Measurements from ENCODE around the gene TSPAN15.

Gene TSPAN15

DNA sequence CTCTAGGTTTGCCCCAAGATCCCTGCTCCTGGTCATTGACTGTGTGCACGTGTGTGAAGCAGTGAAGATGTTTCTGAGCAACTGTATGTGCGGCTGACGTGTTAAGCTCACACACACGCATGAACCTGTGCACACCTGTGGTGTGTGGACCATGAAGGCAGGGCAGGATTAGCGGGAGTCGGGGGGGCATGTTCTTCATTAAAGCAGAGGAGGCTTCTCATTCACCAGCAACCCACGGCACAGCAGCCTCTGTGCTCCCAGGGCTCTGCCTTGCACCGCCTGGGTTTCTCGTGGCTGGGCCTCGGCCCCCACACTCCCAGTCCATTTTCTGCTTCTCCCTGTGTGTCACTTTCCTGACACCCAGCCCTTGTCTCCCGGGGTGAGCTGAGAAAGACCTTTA lies 33.7 kb upstream of the TSPAN15 start:
- no peak for DNase-seq (ENCODE audit: low spot score)

DNA sequence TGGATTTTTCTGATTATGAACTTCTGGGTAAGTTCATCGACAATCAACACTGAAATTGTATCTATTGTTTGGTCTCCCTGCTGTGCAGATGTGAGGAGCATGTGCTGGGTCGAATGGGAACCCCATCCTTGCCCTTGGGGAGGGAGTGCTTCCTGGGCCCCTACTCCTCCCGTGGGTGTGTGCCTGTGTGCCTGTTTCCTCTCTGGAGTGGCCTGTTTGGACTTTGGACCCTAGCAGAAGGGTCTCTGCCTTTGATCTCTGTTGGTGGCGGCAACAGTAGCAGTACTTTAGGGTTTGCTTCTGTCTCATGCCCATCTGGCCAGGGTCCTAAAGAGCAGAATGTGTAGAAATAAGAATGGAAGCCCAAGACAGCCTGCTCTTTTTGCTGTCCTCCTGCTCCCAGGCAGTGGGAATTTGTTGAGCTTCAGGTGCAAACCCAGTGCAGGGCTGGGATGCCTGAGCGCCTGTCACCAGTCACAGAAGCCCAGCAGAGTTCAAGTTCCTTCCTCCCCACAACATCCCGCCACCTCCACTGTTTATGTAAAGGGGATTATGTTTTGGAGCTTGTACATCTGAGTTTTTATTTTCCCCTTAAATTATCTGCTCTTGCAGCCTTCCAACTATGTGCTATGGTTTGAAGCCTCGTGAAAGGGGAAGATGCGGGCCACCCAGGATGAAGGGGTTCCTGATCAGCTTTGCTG lies 33.1 kb upstream of the TSPAN15 start:
- DNase-seq (ENCODE audit: low spot score), result no peak

DNA sequence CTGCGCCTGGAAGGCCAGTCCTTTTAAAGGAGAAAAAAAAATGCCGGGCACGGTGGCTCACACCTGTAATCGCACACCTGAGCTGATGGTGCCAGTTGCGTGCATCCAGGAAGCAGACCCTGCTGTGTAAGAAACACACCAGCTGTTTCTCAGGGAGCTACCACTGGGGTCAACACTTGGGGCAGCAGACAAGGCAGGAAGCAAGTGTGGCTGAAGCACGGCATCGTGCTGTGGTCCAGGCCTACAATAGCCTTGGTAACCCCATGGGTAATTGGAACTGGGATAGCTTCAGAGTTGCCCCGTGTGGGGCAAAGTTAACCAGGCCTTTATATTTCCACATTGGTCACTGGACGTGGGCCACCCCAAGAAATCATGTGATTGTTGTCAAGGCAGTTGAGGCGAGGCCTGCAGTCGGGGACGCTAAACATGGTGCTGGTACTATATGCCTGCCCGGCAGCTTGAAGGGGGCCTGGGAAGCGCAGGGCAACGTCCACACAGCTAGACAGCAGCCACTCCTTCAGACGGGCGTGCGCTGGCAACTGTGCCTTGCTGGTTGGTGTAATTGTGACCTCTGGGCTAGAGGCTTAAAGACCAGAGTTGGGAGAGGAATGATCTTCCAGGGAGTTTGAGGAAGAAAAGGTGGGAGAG lies 32.0 kb upstream of the TSPAN15 start:
- DNase-seq (ENCODE audit: low spot score), result no peak

DNA sequence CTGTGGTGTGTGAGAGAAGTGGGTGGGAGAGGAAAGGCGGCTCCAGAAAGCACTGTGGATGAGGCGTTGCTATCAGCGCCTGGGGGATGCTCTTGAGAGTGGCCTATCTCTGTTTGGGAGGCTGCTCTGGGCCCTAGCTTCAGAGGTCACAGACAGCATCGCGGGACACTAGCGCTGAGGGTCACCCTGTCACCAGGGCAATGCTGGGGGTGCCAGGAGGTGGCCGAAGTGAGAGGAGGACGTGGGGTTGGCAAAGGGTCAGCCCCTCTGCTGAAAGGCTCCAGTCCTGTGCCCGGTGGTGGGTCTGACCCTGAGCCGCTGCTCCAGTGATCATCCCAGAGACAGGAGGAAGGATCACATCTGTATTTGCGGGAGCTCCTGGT lies 31.5 kb upstream of the TSPAN15 start:
- no peak for DNase-seq (ENCODE audit: low spot score)

DNA sequence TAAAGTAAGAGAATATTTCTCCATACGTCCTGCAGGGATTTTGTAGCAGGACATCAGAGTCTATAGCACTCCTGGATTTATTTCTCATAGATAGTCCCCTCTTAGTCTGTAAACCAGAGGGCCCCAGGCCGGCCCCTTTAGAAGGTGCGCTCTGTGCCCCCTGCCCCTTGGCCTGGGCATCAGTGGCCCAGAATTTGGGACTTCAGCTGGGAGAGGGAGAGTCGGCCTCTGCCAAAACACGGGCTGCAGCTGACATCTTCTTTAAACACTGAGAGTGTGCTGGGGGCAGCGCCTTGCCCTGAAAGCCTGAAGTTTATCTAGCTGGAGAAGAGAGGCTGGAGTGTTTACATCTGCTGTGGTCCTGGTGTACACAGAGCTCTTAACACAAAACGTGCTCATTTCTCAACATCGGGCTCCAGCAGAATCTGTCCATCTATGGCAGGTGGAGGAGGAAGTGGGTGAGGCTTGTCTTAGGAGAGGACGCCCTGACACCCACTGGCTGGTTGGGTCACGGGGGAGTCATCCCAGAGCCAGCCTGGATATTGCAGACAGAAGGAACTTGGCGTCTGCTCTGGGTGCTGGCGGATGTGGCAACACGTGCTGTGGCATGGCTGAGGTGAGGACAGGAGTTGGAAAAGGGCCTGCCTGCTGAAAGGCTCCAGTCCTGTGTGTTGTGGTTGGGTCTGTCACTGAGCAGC lies 29.5 kb upstream of the TSPAN15 start:
- no peak for DNase-seq (ENCODE audit: low spot score)

DNA sequence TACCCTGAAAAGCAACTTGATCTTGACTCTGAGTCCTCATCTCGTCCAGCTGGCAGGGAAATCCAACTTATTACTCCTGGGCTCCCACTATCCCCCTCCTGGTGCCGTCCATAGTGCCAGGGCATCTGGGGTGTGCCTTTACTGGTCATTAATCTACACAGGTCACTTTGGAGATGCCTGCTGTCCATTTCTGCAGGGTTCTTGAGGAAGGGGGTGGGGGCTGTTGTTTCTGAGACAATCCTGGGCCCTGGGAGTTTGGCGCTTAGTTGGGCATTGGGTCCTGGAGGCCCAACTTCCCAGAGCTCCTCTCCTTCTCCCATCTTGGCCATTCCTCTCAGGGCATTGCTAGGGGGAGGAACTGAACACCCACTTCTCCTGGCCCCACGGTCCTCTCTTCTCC lies 28.6 kb upstream of the TSPAN15 start:
- no peak for DNase-seq (ENCODE audit: low spot score)

DNA sequence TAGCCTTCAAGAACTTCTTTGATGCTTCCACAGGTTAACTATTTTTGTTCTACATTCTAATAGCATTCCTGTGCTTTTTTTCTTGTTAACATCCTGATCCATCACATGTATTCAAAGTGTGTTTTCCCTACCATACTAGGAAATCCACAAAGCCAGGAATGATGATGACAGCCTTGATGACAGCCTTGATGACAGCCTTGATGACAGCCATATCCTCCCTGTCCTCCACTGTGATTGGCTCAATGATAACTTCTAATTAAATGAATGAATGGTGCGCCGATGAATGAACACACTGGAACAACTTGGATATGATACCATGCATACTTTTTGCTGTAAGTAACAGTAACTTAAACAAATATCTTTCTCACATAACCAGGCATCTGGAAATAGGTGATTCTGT lies 26.2 kb upstream of the TSPAN15 start:
- DNase-seq (ENCODE audit: low spot score), result no peak

DNA sequence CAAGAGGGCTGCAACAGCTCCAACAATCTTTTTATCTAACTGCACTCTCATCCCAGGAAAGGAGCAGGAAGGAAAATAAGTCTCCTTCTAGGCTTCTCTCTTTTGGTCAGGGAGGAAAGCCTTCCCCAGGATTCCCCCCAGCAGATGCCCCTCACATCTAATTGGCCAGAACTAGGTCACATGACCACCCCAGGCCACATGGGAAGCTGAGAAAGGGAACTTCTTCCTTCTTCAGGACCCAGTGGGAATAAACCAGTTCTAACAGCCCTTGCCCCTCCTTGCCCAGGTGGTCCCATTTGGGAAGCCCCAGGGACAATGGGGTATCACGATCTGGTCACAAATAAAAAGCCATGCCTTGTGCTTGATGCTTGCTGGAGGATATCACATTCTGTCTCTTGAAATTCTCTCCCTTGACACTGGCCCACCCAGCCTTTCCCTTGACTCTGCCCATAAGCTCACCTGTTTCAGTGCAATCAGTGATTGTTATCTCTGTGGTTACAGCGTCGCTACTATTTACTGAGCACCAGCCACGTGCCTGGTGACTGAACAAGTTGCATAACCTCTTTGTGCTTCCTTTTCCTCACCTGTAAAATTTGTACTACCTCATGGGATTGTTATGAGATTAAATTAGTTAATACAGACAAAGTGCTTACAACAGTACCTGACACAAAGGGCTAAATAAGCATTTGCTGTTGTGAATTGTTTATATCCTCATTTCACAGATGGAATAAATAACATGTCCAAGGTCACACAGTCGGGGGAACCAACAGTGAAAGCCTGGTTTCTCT lies 25.6 kb upstream of the TSPAN15 start:
- no peak for DNase-seq (ENCODE audit: low spot score)

DNA sequence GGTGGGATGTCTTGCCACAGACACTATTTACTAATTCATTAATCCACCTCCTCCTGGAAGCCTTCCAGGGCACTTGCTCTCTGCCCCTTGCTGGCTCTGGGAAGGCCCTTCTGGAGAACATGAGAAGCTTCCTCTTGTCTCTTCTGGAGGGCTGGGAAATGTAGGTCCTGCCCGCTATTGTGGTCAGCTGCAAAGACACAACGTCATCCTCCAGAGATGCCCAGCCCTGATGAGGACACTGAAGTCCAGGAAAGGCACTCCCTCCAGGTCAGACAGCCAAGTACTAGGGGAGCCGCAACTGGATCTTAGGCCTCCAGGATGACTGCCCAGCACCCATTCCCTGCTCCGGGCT lies 24.9 kb upstream of the TSPAN15 start:
- DNase-seq (ENCODE audit: low spot score), result no peak

DNA sequence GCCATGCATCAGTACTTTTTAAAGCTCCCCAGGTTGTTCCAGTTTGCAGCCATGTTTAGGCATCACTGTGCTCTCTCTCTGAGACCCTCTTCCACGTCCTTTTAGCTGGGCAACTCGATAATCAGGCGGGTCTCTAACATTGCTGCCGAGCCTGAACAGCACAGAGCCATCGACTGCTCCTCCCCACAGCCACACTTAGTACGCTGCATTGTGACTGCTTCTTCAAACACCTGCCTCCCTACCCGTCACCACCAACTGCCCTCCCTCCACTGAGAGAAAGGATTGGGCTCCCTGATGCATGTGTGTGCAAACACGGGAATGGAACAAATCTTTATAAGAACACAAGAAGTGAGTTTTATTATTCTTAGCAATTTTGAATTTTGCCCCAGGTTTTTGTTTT lies 23.1 kb upstream of the TSPAN15 start:
- no peak for DNase-seq (ENCODE audit: low spot score)

DNA sequence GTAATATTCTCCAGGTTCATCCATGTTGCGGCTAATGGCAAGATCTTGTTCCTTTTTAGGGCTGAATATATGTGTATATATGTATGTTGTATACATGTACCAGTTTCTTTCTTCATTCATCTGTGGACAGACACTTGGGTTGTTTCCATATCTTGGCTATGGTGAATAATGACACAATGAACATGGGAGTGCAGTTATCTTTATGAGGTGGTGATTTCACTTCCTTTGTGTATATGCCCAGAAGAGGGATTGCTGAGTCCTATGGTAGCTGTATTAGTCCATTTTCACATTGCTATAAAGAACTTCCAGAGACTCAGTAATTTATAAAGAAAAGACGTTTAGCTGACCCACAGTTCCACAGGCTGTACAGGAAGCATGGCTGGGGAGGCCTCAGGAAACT lies 17.1 kb upstream of the TSPAN15 start:
- DNase-seq (ENCODE audit: low spot score), result no peak

DNA sequence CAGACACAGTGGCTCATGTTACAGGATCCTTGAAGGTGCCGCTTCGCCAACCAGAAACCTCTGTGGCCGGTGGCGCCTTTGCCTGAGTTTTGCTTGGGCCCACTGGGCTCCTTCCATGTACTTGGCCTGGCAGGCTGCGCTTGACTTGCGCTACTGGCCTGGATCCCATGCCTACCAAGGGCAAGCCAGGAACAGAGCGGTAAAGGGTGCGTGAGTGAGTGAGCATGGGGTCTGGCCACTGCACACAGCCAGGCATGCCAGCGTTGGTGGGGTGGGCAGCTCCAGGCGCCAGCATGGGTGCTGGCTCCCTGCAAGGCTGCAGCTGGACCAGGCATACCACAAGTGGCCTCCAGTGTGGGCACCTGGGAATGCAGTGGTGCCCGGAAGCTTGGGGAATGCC lies 16.3 kb upstream of the TSPAN15 start:
- DNase-seq (ENCODE audit: low spot score), result no peak

DNA sequence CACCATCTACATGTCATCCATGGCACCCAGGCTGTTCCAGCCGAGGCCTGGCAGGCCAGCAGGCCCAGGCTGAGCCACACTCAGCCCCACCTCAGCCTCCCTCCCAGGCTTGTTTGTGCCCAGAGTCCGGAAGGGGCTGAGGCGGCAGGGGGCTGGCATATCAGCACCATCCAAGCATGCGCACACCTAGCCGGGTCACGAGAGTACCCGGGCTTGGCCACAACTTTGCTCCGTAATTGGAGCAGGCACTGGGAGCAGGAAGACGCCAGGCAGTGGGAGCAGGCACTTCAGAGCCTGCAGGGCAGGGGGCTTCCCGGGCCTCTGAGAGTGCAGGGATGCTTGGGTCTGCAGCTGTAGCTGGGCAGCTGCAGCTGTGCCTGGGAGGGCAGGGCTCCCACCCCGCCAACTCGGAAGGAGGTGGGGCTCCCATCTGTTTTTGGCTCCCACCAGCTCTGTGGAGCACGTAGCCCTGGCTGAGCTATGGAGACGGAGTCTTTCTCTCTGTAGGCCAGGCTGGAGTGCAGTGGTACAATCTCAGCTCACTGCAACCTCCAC lies 15.2 kb upstream of the TSPAN15 start:
- DNase-seq (ENCODE audit: low spot score), result no peak

DNA sequence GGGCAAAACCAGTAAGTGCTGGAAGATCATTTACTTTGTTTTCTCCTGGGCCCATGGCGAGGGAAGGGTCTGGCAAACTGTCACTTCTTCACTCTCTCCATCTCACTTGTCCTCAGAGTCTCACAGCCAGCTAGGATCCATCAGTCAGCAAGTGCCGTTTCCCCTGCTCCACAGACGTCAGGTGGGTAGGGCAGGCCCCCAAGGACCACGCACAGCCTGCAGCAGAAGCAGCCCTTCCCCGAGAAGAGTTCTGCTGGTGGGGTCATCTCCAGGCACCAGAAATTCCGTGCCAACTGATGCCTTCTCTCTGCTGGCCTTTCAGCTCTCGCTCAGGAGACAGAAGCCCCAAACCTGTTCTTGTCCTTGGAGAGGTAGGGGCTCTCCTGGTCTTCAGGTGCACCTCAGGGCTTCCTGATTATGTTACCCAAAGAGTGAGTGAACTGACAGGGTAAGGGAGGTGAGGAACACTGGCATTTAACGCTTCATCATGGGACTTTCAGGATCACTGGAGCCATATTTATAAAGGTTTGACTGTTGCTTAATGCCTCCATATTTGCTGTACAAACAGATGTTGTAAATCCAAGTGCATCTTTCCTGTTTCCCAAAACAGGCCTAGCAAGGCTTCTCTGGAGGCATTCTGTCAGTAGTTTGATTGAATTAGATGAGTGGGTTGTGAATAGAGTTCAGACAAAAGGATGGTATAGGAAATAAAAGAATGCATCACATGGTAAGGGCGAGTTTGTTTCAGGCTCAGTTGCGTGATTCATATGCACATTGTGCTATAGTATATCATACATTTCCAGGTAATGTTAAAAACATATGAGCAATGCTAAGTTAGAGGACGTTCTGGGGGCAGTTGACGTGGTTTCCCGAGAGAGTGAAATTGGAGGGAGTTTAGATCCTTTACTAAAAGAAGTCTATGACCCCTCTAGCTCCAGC lies 13.7 kb upstream of the TSPAN15 start:
- no peak for DNase-seq (ENCODE audit: low spot score)

DNA sequence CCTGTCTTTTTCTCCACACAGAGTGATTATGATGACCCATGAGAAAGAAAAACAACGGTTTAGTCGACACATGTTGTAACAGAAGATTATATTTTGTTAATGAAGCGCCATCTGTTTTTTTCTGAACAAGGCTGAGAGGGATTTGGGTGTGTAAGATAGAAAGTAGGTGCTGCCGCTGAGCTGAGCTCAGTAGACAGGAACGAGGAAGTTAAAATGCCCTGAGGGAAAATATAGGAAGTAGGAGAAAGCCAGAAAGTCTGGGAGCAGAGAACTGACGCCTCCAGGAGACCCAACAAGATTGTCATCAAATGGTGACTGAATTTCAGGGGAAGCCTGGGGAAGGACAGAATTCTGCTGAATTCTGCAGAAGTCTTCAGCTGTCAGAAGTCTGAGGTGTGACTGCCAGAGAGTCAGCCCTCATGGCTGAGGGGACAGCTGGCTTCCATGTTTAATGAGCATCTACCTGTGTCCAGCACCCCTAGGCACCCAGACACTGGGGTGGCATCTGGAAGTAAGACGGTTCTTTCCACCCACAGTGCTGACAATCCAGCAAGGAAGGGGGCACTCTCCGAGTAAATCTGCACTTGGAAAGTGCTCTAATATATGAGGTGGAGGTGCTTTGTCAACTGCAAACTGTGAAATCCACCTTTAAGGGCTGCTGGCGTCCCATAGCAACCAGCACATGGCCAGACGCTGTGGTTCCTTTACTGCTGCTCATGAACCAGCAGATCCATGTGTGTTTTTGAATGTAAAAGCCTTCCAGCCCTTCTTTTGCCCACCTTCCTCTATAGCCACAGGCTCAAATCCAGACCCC lies 12.5 kb upstream of the TSPAN15 start:
- DNase-seq (ENCODE audit: low spot score), result no peak

DNA sequence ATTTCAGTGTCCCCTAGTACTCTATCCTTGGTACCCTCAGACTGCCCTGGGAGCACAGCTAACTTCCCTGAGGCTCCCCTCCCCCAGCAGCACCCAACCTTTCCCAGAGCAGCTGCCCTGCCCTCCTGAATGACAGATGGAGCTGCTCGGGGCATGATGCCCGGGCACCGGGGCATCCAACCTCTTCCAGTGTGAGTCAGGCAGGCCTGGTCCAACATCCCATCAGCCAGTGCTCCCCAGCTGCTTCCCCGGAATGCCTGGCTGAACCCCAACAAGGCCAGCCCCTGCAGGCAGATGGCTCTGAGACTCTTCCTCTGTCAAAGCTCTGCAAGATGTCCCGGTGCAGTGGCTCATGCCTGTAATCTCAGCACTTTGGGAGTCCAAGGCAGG lies 11.9 kb upstream of the TSPAN15 start:
- DNase-seq (ENCODE audit: low spot score), result peak; percentile 55

DNA sequence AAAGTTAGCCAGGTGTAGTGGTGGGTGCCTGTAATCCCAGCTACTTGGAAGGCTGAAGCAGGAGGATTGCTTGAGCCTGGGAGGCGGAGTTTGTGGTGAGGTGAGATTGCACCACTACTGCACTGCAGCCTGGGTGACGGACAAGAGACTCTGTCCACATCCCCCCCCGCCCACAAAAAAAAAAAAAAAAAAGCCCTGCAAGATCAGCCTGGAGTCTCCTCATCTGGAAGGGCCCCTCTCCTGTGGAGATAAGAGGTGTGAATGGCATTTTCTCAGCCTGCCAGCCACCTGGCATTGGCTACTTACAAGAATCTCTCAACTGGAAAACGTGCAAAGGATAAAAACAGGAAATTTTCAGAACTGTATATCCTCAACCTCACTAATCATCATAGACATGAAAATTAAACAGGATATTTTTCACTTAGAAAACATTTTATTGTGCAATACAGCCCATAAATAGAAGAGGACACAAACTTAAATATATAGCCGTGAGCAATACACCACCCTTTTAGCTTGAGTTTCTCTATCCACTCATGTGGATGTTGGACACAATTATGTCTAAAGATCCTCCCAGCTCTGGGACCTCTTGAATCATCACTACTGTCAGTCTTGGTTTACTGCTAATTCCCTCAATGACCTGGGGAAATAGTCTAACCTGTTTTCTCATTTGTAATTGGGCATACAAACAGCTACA lies 11.3 kb upstream of the TSPAN15 start:
- no peak for DNase-seq (ENCODE audit: low spot score)

DNA sequence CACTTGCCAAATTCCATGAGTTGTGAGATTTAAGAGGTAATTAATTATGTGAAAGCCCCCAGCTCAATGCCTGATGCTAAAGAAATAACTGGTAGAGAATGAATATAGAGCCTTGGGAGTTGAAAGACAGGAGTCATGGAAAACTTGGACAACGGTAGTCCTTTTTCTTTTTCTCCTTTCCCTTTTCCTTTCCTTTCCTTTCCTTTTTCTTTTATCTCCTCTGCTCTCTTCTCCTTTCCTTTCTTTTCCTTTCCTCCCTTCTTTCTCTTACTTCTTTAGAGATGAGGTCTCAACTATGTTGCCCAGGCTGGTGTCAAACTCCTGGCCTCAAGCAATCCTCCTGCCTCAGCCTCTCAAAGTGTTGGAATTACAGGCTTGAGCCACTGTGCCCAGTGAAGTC lies 7.9 kb upstream of the TSPAN15 start:
- DNase-seq (ENCODE audit: low spot score), result no peak

DNA sequence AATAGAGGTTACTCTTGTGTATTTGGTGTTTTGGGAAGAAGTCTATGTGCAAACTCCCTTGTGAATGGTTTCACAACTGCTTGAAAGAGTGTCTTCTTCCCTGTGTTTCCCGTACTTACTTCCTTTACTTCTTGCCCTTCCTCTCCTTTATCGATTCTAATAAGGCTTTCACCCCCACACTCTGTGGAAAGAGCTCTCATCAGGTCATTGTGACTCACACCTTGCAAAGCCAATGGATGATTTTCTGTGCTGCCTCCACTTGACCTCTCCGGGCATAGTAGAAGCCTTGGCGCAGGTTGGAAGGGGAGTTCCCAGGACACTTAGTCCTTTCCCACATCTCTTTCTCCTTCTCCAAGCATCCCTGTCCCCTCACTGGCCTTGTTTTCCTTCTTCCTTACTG lies 6.2 kb upstream of the TSPAN15 start:
- DNase-seq (ENCODE audit: low spot score), result no peak

DNA sequence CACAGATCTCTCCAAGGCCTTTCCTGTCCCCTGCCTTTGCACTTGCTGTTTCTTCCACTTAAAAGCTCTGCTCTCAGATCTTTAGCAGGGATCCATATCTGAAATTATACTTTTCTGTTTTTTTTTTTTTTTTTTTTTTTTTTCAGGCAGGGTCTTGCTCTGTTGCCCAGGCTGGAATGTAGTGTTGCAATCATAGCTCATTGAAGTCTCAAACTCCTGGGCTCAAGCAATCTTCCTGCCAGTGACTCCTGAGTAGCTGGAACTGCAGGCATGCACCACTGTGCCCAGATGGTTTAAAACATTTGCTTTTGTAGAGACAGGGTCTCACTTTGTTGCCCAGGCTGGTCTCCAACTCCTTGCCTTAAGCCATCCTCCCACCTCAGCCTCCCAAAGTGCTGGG lies 5.0 kb upstream of the TSPAN15 start:
- DNase-seq (ENCODE audit: low spot score), result no peak
